ENCODE measurements around the gene FAH. TPM values are rescaled to one million over a fixed set of nuclear protein-coding genes. Genes with fewer than 3 reads are reported as not detected.

Gene FAH
- total RNA-seq, 3 donors from 2014 or later = 19.1 to 21.9 (median 20.0) TPM

- Histone ChIP-seq H3K9me3 (no peaks in the 10 kb centered on the region), H3K4me3 (no peak overlapping the region), H3K36me3 (ENCODE audit: low read depth) (no peaks in the 10 kb centered on the region), H3K4me1 (ENCODE audit: low read depth) (no peaks in the 10 kb centered on the region)
- TF ChIP-seq CTCF (IDR thresholded peaks at IDR 0.05) = no peak
- DNase-seq (no peak), ATAC-seq (no peak)
- intact Hi-C loops (cut with DNase I, micrococcal nuclease) = no loop called here
Observed at GRCh38 chr15:80188251-80188650, 35.5 kb downstream of the FAH start.

- TF ChIP-seq CTCF (IDR thresholded peaks at IDR 0.05) = no peak
- intact Hi-C loops (cut with DNase I, micrococcal nuclease) = no loop called here
- ATAC-seq = no peak
- no peak for DNase-seq
- Histone ChIP-seq H3K9me3 (no peaks in the 10 kb centered on the region), H3K4me1 (ENCODE audit: low read depth) (no peaks in the 10 kb centered on the region), H3K4me3 (no peak overlapping the region), H3K36me3 (ENCODE audit: low read depth) (no peaks in the 10 kb centered on the region)
Observed at GRCh38 chr15:80191198-80191597, 38.4 kb downstream of the FAH start.

- no peak for DNase-seq
- intact Hi-C loops (cut with DNase I, micrococcal nuclease) = no loop called here
- no peak for ATAC-seq
Observed at GRCh38 chr15:80191897-80192595, 39.2 kb downstream of the FAH start.

GRCh38 chr15:80194186-80194585 is 41.4 kb downstream of the FAH start:
- intact Hi-C loops (cut with DNase I, micrococcal nuclease) = no loop called here
- Histone ChIP-seq H3K4me1 (ENCODE audit: low read depth) (no peaks in the 10 kb centered on the region), H3K9me3 (no peaks in the 10 kb centered on the region), H3K4me3 (no peak overlapping the region), H3K36me3 (ENCODE audit: low read depth) (no peaks in the 10 kb centered on the region)
- TF ChIP-seq CTCF (IDR thresholded peaks at IDR 0.05) = no peak
- DNase-seq = no peak
- ATAC-seq = no peak

More at GRCh38 chr15:80191897-80192595, 39.2 kb downstream of the FAH start:
- Histone ChIP-seq H3K4me1 (ENCODE audit: low read depth) (no peaks in the 10 kb centered on the region), H3K9me3 (no peaks in the 10 kb centered on the region), H3K4me3 (no peak overlapping the region), H3K36me3 (ENCODE audit: low read depth) (no peaks in the 10 kb centered on the region)
- TF ChIP-seq CTCF (IDR thresholded peaks at IDR 0.05) = no peak

GRCh38 chr15:80194914-80195313 is 42.1 kb downstream of the FAH start:
- Histone ChIP-seq H3K9me3 (no peaks in the 10 kb centered on the region), H3K4me1 (ENCODE audit: low read depth) (no peaks in the 10 kb centered on the region), H3K4me3 (no peak overlapping the region), H3K36me3 (ENCODE audit: low read depth) (no peaks in the 10 kb centered on the region)
- TF ChIP-seq CTCF (IDR thresholded peaks at IDR 0.05) = no peak
- intact Hi-C loops (cut with DNase I, micrococcal nuclease) = no loop called here
- DNase-seq (no peak), ATAC-seq (no peak)

GRCh38 chr15:80199366-80199765 is 46.6 kb downstream of the FAH start:
- Histone ChIP-seq H3K9me3 (no peaks in the 10 kb centered on the region), H3K4me1 (ENCODE audit: low read depth) (no peaks in the 10 kb centered on the region), H3K36me3 (ENCODE audit: low read depth) (no peaks in the 10 kb centered on the region), H3K4me3 (no peak overlapping the region)
- DNase-seq (no peak), ATAC-seq (no peak)
- intact Hi-C loops (cut with DNase I, micrococcal nuclease) = no loop called here
- no peak for TF ChIP-seq CTCF (IDR thresholded peaks at IDR 0.05)

Measured in mucosa of descending colon (tissue), 3 donors.